Femur (tissue), 1 donor: Measurements from ENCODE around the gene DPYSL5.

Source experiments
- DNase-seq: peaks from one replicate; pipeline ENCODE4 v3.0.0-alpha.2; 2017

DPYSL5 gene

GRCh38 chr2:26969077-26969844, 121.3 kb downstream of the DPYSL5 start:
- DNase-seq, result no peak

DNA sequence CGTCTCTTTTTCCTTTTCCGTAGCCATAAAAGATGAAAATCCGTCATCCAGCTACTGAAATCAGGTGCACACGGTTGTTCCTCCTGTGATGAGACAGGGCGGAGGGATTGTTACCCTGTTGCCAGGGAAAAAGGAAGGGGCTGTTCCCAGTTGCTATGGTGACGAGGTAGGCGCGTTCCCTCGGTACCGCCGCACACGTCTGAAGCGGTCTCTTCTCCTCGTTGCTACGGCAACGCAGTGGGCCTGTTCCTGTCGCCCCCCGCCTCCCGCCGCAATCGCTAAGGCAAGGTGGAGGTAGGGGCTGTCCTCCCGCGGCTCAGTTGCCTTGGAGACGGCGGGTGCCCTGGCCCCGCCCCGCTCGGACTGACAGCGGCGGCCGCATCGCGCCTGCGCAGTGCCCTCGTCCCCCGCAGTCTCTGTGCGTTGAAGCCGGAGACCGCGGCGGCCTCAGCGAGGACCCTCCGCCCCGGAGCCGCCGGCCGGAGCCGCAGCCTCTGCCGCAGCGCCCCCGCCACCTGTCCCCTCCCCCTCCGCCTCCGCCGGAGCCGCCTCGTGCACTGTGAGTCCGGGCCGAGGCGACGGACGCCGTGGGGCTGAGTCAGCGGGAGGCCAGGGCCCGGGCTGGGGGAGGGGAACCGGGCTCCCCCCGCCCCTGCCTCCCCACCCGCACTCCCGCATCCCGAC, 122.5 kb downstream of the DPYSL5 start, which contains the start of gene MAPRE3:
TSS of gene MAPRE3 (plus strand) at position 394 of the 684 bp plus-strand sequence. CDS start 51,582 bp downstream, outside the sequence.
- peak; percentile 88 for DNase-seq

DNA sequence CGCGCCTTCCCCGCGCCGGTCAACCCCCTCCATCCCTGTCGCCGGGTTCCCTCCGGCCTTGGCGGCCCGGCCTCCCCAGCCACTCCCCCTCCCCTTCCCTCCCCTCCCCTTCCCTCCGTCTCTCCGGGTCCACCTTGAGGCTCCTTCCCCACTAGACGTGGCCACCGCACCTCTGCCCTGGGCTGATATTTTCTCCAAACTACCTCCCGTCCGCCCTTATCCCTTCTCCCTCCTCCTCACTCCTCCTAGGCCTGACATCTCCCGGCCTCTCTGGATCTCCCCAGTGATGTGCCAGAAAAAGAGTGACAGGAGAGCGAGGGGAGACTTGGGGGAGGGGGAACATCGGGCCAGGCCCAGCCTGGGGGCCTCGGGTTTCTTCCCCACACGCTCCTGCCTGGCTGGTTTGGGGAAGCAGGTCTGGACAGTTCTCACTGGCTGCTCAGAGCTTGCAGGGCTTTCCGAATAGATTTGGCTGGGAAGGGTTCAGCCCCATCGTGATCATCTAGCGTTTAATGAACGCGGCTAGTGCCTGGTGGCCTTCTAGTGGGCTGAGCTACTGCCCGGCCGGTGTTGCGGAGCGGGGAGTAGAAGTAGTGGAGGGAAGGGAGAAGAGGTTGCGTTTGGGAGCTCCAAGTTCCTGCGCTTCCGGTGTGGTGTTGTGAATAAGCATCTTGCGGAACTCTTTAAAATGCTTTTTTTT, 123.1 kb downstream of the DPYSL5 start:
- peak; percentile 29 for DNase-seq

GRCh38 chr2:26971911-26972786, 124.2 kb downstream of the DPYSL5 start:
- DNase-seq, result no peak

GRCh38 chr2:26974352-26974751, 126.4 kb downstream of the DPYSL5 start:
- DNase-seq, result no peak

GRCh38 chr2:26975102-26975501, 127.2 kb downstream of the DPYSL5 start:
- no peak for DNase-seq

DNA sequence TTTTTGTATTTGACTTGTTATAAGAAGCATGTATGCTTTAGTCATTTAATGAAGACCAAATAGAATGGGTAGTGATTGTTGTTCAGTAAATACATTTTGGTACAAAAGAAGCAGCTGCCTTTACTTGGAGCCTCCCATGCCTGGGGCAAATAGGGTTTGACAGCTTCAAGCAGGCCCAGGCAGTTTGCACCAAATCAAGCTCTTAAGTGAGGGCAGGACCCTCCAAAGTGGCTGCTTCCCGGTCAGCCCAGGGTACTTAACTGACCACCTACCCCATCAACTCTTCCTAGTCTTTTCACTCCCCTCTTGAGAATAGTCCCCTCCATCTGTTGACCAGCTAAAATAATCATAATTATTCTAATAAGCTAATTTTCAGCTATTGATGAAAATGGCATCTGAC, 127.7 kb downstream of the DPYSL5 start:
- no peak for DNase-seq

GRCh38 chr2:26976237-26976636, 128.3 kb downstream of the DPYSL5 start:
- DNase-seq, result no peak

- no peak for DNase-seq
Measured at GRCh38 chr2:26977012-26977411, 129.1 kb downstream of the DPYSL5 start.

- DNase-seq, result no peak
Measured at GRCh38 chr2:26978061-26978596, 130.2 kb downstream of the DPYSL5 start.

DNA sequence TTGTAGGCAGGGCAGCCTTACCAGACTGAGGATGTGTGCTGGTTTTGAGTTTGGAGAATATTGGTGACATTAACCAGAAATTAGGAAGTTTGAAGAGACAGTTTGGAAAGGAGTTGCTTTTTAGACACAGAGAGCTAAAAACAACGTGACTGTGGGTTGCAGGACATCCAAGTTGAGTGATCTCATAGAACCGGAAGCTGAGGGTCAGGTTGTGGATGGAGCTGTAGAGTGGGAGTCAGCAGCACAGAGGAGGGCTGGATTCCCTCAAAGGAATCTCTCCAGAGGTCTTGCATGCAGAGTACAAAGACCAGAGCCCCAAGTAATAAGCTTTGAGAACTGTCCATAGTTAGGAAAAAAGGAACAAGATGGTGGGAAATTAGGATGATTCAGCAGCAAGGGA, 131.8 kb downstream of the DPYSL5 start:
- no peak for DNase-seq

- DNase-seq, result no peak
Measured at GRCh38 chr2:26980971-26981370, 133.0 kb downstream of the DPYSL5 start.

DNA sequence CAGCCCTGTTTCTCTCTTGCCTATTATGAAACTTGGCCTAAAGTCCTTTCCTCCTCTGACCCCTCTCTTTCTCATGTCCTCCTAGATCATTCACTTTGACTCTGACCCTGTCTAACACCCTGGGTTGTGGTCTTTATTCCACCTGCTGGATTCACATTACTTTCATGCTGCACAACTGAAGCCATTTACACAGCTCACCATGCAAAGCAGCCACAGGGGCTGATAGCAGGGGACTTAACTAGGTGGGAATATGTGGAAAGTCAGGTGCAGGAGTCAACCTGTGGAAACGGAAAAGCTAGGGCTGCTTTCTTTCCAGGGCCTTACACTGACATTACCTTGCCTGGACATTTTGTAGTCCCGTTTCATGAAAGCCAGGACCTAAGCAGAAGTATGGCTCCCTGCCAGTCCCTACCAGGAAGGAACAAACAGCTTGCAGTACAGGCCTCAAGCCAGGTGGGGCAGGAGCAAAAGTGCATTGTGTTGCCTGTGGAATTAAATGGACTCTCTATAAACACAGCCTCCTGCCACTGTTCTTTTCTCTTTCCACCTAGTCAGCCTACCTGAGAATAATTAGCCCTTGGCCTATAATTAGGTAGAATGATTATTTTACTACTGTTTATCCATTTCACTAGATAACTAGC, 134.3 kb downstream of the DPYSL5 start:
- peak; percentile 49 for DNase-seq

DNA sequence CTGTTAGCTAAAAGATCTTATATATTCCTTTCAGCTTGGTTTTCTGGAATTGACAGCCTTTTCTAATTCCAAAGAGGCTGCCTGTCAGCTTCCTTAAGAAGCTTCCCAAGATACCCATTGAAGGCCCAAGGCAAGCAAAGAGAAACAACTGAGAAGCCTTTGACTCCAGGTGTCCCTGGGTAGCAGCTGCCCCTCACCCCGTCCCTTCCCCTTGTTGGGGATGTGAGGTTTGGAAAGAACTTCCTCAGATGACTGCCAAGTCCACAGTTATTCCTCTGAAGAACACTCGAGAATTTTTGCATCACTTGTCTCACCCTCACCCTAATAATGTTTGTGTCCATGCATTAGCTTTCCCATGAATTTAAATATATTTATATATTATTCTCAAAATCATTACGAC, 135.8 kb downstream of the DPYSL5 start:
- no peak for DNase-seq

DNA sequence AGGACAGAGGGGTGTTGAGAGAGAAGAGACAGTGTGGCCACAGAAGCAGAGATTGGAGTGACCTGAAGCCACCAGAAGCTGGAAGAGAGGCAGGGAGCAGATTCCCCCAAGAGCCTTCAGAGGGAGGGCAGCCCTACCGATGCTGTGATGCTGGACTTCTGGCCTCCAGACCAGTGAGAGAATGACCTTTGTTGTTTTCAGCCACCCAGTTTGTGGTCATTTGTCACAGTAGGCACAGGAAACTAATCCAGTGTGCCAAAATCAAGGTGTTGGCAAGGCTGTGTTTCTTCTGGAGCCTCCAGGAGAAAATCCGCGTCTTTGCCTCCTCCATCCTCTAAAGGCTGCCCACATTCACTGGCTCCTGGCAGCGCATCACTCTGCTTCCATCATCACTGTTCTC, 137.9 kb downstream of the DPYSL5 start:
- DNase-seq, result no peak

GRCh38 chr2:26986576-26986975, 138.6 kb downstream of the DPYSL5 start:
- no peak for DNase-seq

- no peak for DNase-seq
Measured at GRCh38 chr2:26988058-26988860, 140.3 kb downstream of the DPYSL5 start.

DNA sequence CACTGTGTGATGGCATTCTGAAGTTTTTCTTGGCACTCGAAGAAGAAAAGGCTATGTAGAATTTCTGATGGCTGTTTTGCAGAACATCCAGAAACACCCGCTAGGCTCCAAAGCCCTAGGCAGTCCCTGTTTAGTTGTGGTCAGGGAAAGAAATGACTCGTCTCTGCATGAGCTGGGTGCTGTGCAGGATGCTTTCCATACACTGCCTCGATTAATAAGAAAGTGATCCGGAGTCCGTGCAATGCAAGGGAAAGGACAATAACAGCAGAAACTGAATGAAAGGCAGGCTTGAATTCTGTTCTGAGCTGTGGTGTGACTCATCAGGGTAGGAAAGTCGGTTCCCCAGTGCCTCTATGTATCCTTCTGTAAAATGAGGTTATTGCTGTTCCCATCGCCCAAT, 141.2 kb downstream of the DPYSL5 start:
- no peak for DNase-seq

GRCh38 chr2:26991717-26992116, 143.8 kb downstream of the DPYSL5 start:
- DNase-seq, result no peak

DNA sequence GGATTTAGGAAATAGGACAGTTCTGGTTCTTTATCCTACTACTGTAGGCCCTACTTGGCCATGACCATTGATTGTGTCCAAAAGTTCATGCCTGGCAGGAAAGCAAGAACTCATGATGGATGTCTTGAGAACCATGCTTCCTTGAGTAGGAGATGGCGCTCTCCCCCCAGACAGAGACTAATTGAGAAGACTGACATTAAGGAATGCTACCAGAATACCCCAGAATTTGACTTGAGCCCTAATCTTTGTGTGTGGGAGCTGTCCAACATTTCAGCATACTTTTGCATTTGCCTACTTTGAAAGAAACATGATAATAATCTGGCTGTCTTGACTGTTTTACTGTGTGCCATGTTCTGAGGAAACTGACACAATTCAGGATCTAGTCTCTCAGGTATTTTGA, 145.8 kb downstream of the DPYSL5 start:
- DNase-seq, result no peak

DNA sequence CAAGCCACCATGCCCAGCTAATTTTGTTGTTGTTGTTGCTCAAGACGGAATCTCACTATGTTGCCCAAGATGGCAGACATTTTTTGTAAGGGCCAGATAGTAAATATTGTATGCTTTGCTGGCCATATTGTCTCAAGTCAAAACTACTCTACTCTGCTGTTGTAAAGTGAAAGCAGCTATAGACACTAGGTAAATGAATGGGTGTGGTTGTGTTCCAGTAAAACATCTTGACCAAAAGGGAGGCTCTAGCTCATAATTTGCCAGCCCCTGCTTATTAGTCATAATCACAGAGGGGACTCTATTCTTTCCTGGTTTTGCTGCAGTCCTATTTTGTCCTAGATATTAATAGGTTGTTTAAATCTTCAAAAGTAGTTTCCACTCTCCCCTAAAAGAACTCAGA, 147.1 kb downstream of the DPYSL5 start:
- no peak for DNase-seq
